ENCODE results near the gene MAMDC4.

- TF ChIP-seq CTCF (IDR thresholded peaks at IDR 0.05) (no peak), POLR2AphosphoS5 (IDR thresholded peaks at IDR 0.05) (no peak)
Observed at GRCh38 chr9:136865041-136865767, 13.1 kb downstream of the MAMDC4 start.

Data from gastroesophageal sphincter (tissue), 3 donors.